ENCODE measurements around the gene NSD2.

Gene NSD2

DNA sequence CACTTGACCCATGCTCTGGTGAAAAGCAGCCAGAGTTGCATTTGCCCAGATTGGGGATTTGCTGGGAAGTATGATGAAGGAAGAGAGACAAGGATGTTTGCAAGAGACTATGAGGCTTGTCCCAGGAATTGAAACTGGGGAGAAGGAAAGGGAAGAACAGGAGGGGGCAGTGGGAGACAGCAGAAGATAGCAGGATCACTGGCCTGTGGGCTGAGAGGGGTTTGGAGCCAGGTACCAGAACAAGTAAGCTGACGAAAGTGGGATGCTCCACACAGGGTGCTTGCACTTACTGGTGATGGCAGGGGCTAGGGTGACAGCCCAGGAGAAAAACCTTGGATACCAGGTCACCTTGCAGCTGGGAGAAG, 11.8 kb upstream of the NSD2 start:
- TF ChIP-seq TAF1 (IDR thresholded peaks at IDR 0.05; ENCODE audit: borderline replicate concordance, insufficient read depth, low read length): no peak
- no peak for TF ChIP-seq FOXP2 (optimal IDR thresholded peaks at IDR 0.05; ENCODE audit: borderline replicate concordance, extremely low read depth, extremely low read length, insufficient read depth)
- TF ChIP-seq REST (IDR thresholded peaks at IDR 0.05; ENCODE audit: insufficient read depth in 1 of 2, low read depth in 2 of 2, low read length in 2 of 2): no peak
- TF ChIP-seq SIN3A (IDR thresholded peaks at IDR 0.05; ENCODE audit: borderline replicate concordance, insufficient read depth, low read length): no peak
- no peak for TF ChIP-seq POLR2AphosphoS5 (IDR thresholded peaks at IDR 0.05; ENCODE audit: low read depth, low read length)

DNA sequence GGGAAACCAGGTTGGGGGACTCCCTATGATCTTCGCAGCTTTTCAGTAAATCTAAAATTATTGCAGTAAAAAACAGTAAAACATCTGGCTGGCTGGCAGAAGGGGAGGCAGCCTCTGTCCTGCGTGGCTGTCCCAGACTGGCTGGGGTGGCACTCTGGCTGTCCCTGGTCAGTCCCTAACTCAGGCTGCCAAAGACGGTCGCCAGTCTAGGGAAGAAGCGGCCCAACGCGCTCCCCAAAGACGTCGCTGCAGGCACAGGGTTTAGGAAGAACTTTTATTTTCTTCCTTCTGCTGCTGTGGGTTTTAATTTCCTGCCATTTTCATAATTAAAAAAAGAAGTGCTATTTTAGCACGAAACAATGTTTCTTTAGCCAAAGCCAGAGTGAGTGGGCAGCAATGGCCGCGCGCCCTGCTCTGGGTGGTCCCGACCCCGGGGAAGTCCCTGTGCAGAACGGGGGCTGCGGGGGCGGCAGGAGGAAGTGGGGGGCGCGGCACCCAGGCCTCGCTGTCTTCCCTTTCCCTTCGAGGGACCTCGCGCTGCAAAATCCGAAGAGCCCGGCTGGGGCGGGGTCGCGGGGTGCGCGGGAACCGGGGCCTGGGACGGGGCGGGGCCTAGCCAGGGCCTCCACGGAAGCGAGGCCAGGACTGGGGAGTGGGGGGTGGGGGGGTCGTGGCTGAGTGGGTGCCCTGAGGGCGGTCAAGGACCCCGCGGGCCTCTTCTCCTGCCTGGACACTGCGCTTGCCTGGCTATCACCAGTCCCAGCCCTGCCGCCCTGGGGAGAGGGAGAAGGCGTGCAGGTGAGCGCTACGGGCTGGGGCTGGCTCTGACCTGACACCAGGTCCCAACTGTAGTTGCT, 8.9 kb upstream of the NSD2 start:
- TF ChIP-seq FOXP2 (optimal IDR thresholded peaks at IDR 0.05; ENCODE audit: borderline replicate concordance, extremely low read depth, extremely low read length, insufficient read depth) (no peak), POLR2AphosphoS5 (IDR thresholded peaks at IDR 0.05; ENCODE audit: low read depth, low read length) (no peak), SIN3A (IDR thresholded peaks at IDR 0.05; ENCODE audit: borderline replicate concordance, insufficient read depth, low read length) (no peak), REST (IDR thresholded peaks at IDR 0.05; ENCODE audit: insufficient read depth in 1 of 2, low read depth in 2 of 2, low read length in 2 of 2) (no peak), TAF1 (IDR thresholded peaks at IDR 0.05; ENCODE audit: borderline replicate concordance, insufficient read depth, low read length) (no peak)

DNA sequence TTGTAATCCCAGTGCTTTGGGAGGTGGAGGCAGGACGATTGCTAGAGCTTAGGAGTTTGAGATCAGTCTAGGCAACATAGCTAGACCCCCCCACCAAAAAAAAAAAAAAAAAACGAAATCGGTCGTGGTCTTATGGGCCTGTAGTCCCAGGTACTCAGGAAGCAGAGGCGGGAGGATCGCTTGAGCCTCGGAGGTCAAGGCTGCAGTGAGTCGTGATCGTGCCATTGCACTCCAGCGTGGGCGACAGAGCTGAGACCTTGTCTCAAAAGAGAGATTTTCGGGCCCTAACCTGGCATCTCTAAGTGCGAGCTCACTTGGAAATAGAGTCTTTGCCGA, 8.3 kb upstream of the NSD2 start:
- no peak for TF ChIP-seq SIN3A (IDR thresholded peaks at IDR 0.05; ENCODE audit: borderline replicate concordance, insufficient read depth, low read length)
- no peak for TF ChIP-seq REST (IDR thresholded peaks at IDR 0.05; ENCODE audit: insufficient read depth in 1 of 2, low read depth in 2 of 2, low read length in 2 of 2)
- no peak for TF ChIP-seq FOXP2 (optimal IDR thresholded peaks at IDR 0.05; ENCODE audit: borderline replicate concordance, extremely low read depth, extremely low read length, insufficient read depth)
- no peak for TF ChIP-seq POLR2AphosphoS5 (IDR thresholded peaks at IDR 0.05; ENCODE audit: low read depth, low read length)
- TF ChIP-seq TAF1 (IDR thresholded peaks at IDR 0.05; ENCODE audit: borderline replicate concordance, insufficient read depth, low read length): no peak

GRCh38 chr4:1863297-1864033, 7.7 kb upstream of the NSD2 start:
- no peak for TF ChIP-seq SIN3A (IDR thresholded peaks at IDR 0.05; ENCODE audit: borderline replicate concordance, insufficient read depth, low read length)
- no peak for TF ChIP-seq POLR2AphosphoS5 (IDR thresholded peaks at IDR 0.05; ENCODE audit: low read depth, low read length)
- no peak for TF ChIP-seq REST (IDR thresholded peaks at IDR 0.05; ENCODE audit: insufficient read depth in 1 of 2, low read depth in 2 of 2, low read length in 2 of 2)
- no peak for TF ChIP-seq FOXP2 (optimal IDR thresholded peaks at IDR 0.05; ENCODE audit: borderline replicate concordance, extremely low read depth, extremely low read length, insufficient read depth)
- TF ChIP-seq TAF1 (IDR thresholded peaks at IDR 0.05; ENCODE audit: borderline replicate concordance, insufficient read depth, low read length): no peak

Data from PFSK-1 (cell line).